Omental fat pad (tissue), 4 donors: ENCODE results near the gene HNRNPA3. TPM values are rescaled to one million over a fixed set of nuclear protein-coding genes. Genes with fewer than 3 reads are reported as not detected.

Experiments
- ATAC-seq: fragments of 150-250 bp; one replicate; pipeline ENCODE4 v1.9.1; 2016; ENCODE audit warnings: mild to moderate bottlenecking, moderate library complexity; ENCODE audit not compliant: low FRiP score
- DNase-seq: peaks from one replicate; pipeline ENCODE4 v3.0.0-alpha.2; 2019; ENCODE audit warnings: low spot score
- CTCF ChIP-seq, 3 donors: fragments of 450-650 bp; IDR thresholded peaks; one replicate each; pipeline ENCODE4 v1.5.1; 2016 to 2017; ENCODE audit warnings: antibody characterized with exemption in 3 of 3, mild to moderate bottlenecking in 3 of 3, moderate library complexity in 2 of 3
- total RNA-seq, 4 donors: library from RNA; depleted of rRNA; stranded (reverse); fragments of >200 nt; gene quantifications; one replicate each; pipeline ENCODE4 v1.1.0, GENCODE V29; 2016

Gene HNRNPA3
- total RNA-seq, 4 donors from 2014 or later = 53.1 to 92.4 (median 67.0) TPM

GRCh38 chr2:177229442-177230242 is 17.0 kb downstream of the HNRNPA3 start:
- ATAC-seq (no peak), DNase-seq (no peak)
- TF ChIP-seq CTCF (IDR thresholded peaks at IDR 0.05) = no peak

- ATAC-seq (no peak), DNase-seq (no peak)
- no peak for TF ChIP-seq CTCF (IDR thresholded peaks at IDR 0.05)
These were observed 18.7 kb downstream of the HNRNPA3 start for GRCh38 chr2:177231270-177231669.

GRCh38 chr2:177232098-177232704 is 19.6 kb downstream of the HNRNPA3 start:
- DNase-seq (no peak), ATAC-seq (no peak)
- no peak for TF ChIP-seq CTCF (IDR thresholded peaks at IDR 0.05)

GRCh38 chr2:177234267-177234666 is 21.7 kb downstream of the HNRNPA3 start:
- ATAC-seq = no peak
- no peak for TF ChIP-seq CTCF (IDR thresholded peaks at IDR 0.05)
- DNase-seq = no peak

GRCh38 chr2:177235855-177236437 is 23.4 kb downstream of the HNRNPA3 start:
- ATAC-seq (no peak), DNase-seq (no peak)
- no peak for TF ChIP-seq CTCF (IDR thresholded peaks at IDR 0.05)

GRCh38 chr2:177237932-177238331 is 25.3 kb downstream of the HNRNPA3 start:
- TF ChIP-seq CTCF (IDR thresholded peaks at IDR 0.05) = no peak
- no peak for ATAC-seq
- no peak for DNase-seq
